SU-DHL-6 (cell line): ENCODE data around the gene C16orf54.
"Not testable (repeated sequence)": the region's sequence is repeated elsewhere in the genome, so short reads cannot be mapped to it uniquely, and the experiment has no call there.

Experiments used
- H2AFZ ChIP-seq: fragments of 200-600 bp; sonication (generic); 2 replicates; pipeline ENCODE4 v1.6.1; 2014; ENCODE audit warnings: low read depth, mild to moderate bottlenecking, moderate library complexity, mixed read lengths, antibody characterized with exemption, low read length; ENCODE audit not compliant: severe bottlenecking
- H3F3A ChIP-seq: fragments of 200-600 bp; shearing (Covaris generic); 2 replicates; pipeline ENCODE4 v1.6.0; 2016; ENCODE audit warnings: antibody characterized with exemption, mild to moderate bottlenecking; ENCODE audit not compliant: insufficient read depth
- H3K27ac ChIP-seq: fragments of 200-600 bp; sonication (generic); 2 replicates; pipeline ENCODE4 v1.5.1; 2016; ENCODE audit warnings: low read depth, mild to moderate bottlenecking, low read length, moderate library complexity, mixed read lengths
- H3K27me3 ChIP-seq: fragments of 200-600 bp; sonication (generic), shearing (Covaris generic); 2 replicates; pipeline ENCODE4 v1.6.0; 2014; ENCODE audit warnings: mild to moderate bottlenecking, low read length
- H3K36me3 ChIP-seq: fragments of 200-600 bp; sonication (generic); 2 replicates; pipeline ENCODE4 v1.6.1; 2014; ENCODE audit warnings: mild to moderate bottlenecking, low read length, mixed read lengths
- H3K4me2 ChIP-seq: fragments of 300-600, 200-600 bp; shearing (Covaris generic), sonication (generic); 2 replicates; pipeline ENCODE4 v1.6.0; 2014; ENCODE audit warnings: low read length, low read depth, mild to moderate bottlenecking; ENCODE audit not compliant: poor library complexity, severe bottlenecking
- H3K4me3 ChIP-seq: fragments of 200-600 bp; sonication (generic); 2 replicates; pipeline ENCODE4 v1.5.1; 2014; ENCODE audit warnings: antibody characterized with exemption, low read length, mild to moderate bottlenecking, mixed read lengths; ENCODE audit not compliant: insufficient read depth, poor library complexity, severe bottlenecking
- H3K79me2 ChIP-seq: fragments of 200-600 bp; sonication (generic); 2 replicates; pipeline ENCODE4 v1.6.1; 2014; ENCODE audit warnings: mild to moderate bottlenecking, low read length, moderate library complexity; ENCODE audit not compliant: insufficient read depth
- H3K9ac ChIP-seq: fragments of 200-600 bp; sonication (generic); 2 replicates; pipeline ENCODE4 v1.7.0; 2014; ENCODE audit warnings: mild to moderate bottlenecking, low read length
- H3K9me2 ChIP-seq: fragments of 200-600 bp; sonication (generic); replicated peaks from 2 replicates; pipeline ENCODE4 v1.6.1; 2014; ENCODE audit warnings: low read length; ENCODE audit not compliant: insufficient read depth
- H3K9me3 ChIP-seq: fragments of 200-600 bp; sonication (generic); 2 replicates; pipeline ENCODE4 v1.6.1; 2014; ENCODE audit warnings: low read length, mixed read lengths; ENCODE audit not compliant: insufficient read depth
- H4K20me1 ChIP-seq: fragments of 200-600 bp; sonication (generic); 2 replicates; pipeline ENCODE4 v1.6.1; 2014; ENCODE audit warnings: low read depth, mild to moderate bottlenecking, antibody characterized with exemption, low read length, moderate library complexity, mixed read lengths
- EZH2phosphoT487 ChIP-seq: fragments of 200-600 bp; sonication (generic), shearing (Covaris generic); conservative IDR thresholded peaks from 2 replicates; pipeline ENCODE4 v1.6.1; 2018; ENCODE audit warnings: mild to moderate bottlenecking, antibody characterized with exemption, low read length, moderate library complexity, mixed read lengths
- TF ChIP-seq, protein P1 (sequence below): fragments of 200-600 bp; sonication (generic); IDR thresholded peaks from one replicate; pipeline ENCODE4 v1.5.1; 2017; ENCODE audit warnings: antibody characterized with exemption, mild to moderate bottlenecking, low read length, moderate library complexity; ENCODE audit not compliant: insufficient read depth, poor library complexity, severe bottlenecking

Gene C16orf54

DNA sequence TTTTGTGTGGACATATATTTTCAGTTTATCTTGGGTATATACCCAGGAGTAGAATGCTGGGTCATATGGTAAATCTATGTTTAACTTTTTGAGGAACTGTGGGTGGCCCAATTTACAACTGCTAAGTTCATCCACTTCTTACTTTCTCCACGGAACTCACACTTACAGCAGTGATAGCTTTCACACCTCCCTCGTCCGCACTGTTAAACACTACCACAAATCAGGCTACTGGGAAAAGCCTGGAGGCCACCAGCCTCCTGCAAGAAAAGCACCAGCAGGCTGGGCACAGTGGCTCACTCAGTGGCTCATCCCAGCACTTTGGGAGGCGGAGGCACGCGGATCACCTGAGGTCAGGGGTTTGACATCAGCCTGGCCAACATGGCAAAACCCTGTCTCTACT lies 17.5 kb upstream of the C16orf54 start:
- TF ChIP-seq EZH2phosphoT487: no peak
- TF ChIP-seq, protein P1, sequence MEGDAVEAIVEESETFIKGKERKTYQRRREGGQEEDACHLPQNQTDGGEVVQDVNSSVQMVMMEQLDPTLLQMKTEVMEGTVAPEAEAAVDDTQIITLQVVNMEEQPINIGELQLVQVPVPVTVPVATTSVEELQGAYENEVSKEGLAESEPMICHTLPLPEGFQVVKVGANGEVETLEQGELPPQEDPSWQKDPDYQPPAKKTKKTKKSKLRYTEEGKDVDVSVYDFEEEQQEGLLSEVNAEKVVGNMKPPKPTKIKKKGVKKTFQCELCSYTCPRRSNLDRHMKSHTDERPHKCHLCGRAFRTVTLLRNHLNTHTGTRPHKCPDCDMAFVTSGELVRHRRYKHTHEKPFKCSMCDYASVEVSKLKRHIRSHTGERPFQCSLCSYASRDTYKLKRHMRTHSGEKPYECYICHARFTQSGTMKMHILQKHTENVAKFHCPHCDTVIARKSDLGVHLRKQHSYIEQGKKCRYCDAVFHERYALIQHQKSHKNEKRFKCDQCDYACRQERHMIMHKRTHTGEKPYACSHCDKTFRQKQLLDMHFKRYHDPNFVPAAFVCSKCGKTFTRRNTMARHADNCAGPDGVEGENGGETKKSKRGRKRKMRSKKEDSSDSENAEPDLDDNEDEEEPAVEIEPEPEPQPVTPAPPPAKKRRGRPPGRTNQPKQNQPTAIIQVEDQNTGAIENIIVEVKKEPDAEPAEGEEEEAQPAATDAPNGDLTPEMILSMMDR: no peak
- Histone ChIP-seq H3F3A (no peaks in the 10 kb centered on the region), H3K9ac (no peak overlapping the region), H4K20me1 (no peaks in the 10 kb centered on the region), H3K36me3 (no peaks in the 10 kb centered on the region), H3K9me3 (no peaks in the 10 kb centered on the region), H3K27me3 (no peaks in the 10 kb centered on the region), H3K27ac (no peak overlapping the region), H2AFZ (no peak overlapping the region), H3K4me3 (no peak overlapping the region), H3K4me2 (no peak overlapping the region), H3K79me2 (no peaks in the 10 kb centered on the region), H3K9me2 (no peaks in the 10 kb centered on the region)

DNA sequence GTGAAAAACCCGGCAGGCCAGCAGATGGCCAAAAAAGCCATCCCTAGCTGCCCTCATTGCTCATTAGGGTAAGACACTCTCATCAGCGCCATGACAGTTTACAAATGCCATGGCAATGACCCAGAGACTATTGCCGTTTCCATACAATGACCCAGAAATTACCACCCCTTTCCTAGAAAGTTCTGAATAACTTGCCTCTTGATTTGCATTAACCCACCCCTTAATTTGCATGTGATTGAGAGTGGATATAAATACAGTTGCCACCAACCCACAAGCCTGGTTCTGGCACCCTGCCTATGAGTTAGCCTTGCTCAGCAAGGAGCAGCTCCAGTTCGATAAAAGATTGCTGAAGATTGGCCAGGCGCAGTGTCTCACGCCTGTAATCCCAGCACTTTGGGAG lies 16.1 kb upstream of the C16orf54 start:
- Histone ChIP-seq H3F3A (no peaks in the 10 kb centered on the region), H3K4me3 (no peak overlapping the region), H4K20me1 (no peaks in the 10 kb centered on the region), H2AFZ (no peak overlapping the region), H3K9me2 (no peaks in the 10 kb centered on the region), H3K36me3 (no peaks in the 10 kb centered on the region), H3K27me3 (no peaks in the 10 kb centered on the region), H3K4me2 (no peak overlapping the region), H3K9me3 (no peaks in the 10 kb centered on the region), H3K79me2 (no peaks in the 10 kb centered on the region), H3K27ac (no peak overlapping the region), H3K9ac (no peak overlapping the region)
- TF ChIP-seq, protein P1: no peak
- TF ChIP-seq EZH2phosphoT487: no peak

DNA sequence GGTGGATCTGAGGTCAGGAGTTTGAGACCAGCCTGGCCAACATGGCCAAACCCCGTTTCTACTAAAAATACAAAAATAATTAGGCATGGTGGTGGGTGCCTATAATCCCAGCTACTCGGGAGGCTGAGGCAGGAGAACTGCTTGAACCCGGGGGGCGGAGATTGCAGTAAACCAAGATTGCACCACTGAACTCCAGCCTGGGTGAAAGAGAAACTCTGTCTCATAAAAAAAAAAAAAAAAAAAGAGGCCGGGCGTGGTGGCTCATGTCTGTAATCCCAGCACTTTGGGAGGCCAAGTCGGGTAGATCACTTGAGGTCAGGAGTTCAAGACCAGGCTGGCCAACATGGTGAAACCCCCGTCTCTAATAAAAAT lies 15.5 kb upstream of the C16orf54 start:
- H3K9ac ChIP-seq, H4K20me1 ChIP-seq, H3K9me3 ChIP-seq, H3K27me3 ChIP-seq, H3K4me3 ChIP-seq, H2AFZ ChIP-seq, H3K79me2 ChIP-seq, H3F3A ChIP-seq, H3K9me2 ChIP-seq, H3K4me2 ChIP-seq, H3K36me3 ChIP-seq, H3K27ac ChIP-seq: not testable (repeated sequence)

DNA sequence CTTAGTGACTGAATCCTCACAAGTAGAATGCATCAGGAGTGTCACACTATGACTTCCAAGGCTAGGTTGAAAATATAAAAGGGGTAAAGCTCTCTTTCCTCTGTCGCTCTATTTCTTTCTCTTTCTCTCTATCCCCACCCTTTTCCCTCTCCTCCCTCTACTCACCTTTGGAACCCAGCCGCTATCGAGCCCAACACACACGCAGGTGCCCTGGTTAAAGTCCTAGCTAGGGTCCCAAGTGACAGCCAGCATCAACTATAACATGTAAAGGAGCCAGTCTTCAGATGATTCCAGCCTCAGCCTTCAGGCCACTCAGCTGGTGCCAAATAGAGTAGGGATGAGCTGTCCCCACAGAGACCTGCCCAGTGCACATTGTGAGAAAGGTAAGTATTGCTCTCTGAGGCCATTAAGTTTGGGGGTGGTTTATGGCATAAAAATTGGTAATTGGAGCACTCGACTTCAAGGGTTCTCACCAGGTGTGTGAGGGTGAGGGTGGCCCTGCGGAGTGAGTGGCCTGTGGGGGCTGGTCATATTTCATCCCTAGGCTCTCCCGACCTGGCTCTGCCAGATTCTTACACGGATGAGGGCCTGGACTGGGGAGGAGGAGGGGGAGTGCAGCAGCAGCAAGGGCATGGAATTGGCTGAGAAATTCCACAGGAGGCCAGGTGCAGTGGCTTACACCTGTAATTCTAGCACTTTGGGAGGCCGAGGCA lies 14.9 kb upstream of the C16orf54 start:
- Histone ChIP-seq H3K36me3 (no peaks in the 10 kb centered on the region), H3K9me2 (no peaks in the 10 kb centered on the region), H2AFZ (no peak overlapping the region), H3K27me3 (no peaks in the 10 kb centered on the region), H3F3A (no peaks in the 10 kb centered on the region), H3K79me2 (no peaks in the 10 kb centered on the region), H3K9ac (no peak overlapping the region), H4K20me1 (no peaks in the 10 kb centered on the region), H3K4me3 (no peak overlapping the region), H3K9me3 (no peaks in the 10 kb centered on the region), H3K4me2 (no peak overlapping the region), H3K27ac (no peak overlapping the region)
- TF ChIP-seq EZH2phosphoT487: no peak
- TF ChIP-seq, protein P1: no peak
